ENCODE results near the gene KIF4B. TPM values are rescaled to one million over a fixed set of nuclear protein-coding genes. Genes with fewer than 3 reads are reported as not detected.
"Not testable (repeated sequence)": the region's sequence is repeated elsewhere in the genome, so short reads cannot be mapped to it uniquely, and the experiment has no call there.

KIF4B gene
- total RNA-seq, 1 donor from 2014 or later, result not detected

DNA sequence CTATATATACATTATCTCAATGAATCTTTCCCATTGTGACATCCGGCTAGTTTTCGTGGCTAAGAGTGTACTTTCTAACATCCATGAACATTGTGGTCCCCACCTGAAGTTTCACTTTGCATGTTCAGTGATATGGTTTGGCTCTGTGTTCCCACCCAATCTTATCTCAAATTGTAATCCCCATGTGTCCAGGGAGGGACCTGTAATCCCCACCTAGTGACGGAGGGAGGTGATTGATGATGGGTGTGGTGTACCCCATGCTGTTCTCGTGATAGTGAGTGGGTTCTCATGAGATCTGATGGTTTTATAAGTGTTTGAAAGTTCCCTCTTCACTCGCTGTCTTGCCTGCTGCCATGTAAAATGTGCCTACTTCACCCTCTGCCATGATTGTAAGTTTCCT, 44.6 kb upstream of the KIF4B start:
- Mint-ChIP-seq H3K27me3 (ENCODE audit: unreplicated experiment) (no peaks in the 10 kb centered on the region), H3K4me3 (ENCODE audit: unreplicated experiment) (no peak overlapping the region), H3K4me1 (ENCODE audit: unreplicated experiment) (no peaks in the 10 kb centered on the region), H3K27ac (ENCODE audit: unreplicated experiment) (no peak overlapping the region), H3K36me3 (ENCODE audit: unreplicated experiment) (peaks cover 16% of the 10 kb centered on the region), H3K9me3 (ENCODE audit: unreplicated experiment) (no peaks in the 10 kb centered on the region)
- TF ChIP-seq, protein P1, sequence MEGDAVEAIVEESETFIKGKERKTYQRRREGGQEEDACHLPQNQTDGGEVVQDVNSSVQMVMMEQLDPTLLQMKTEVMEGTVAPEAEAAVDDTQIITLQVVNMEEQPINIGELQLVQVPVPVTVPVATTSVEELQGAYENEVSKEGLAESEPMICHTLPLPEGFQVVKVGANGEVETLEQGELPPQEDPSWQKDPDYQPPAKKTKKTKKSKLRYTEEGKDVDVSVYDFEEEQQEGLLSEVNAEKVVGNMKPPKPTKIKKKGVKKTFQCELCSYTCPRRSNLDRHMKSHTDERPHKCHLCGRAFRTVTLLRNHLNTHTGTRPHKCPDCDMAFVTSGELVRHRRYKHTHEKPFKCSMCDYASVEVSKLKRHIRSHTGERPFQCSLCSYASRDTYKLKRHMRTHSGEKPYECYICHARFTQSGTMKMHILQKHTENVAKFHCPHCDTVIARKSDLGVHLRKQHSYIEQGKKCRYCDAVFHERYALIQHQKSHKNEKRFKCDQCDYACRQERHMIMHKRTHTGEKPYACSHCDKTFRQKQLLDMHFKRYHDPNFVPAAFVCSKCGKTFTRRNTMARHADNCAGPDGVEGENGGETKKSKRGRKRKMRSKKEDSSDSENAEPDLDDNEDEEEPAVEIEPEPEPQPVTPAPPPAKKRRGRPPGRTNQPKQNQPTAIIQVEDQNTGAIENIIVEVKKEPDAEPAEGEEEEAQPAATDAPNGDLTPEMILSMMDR (IDR thresholded peaks at IDR 0.05), result no peak
- DNase-seq (ENCODE audit: extremely low spot score, unreplicated experiment), result no peak

- no peaks in the 10 kb centered on the region for H3K27me3 Mint-ChIP-seq (ENCODE audit: unreplicated experiment)
- H3K9me3 Mint-ChIP-seq (ENCODE audit: unreplicated experiment), result no peaks in the 10 kb centered on the region
- H3K36me3 Mint-ChIP-seq (ENCODE audit: unreplicated experiment), result peaks cover 11% of the 10 kb centered on the region
- no peak for DNase-seq (ENCODE audit: extremely low spot score, unreplicated experiment)
- TF ChIP-seq, protein P1 (IDR thresholded peaks at IDR 0.05), result no peak
- no peak overlapping the region for H3K27ac Mint-ChIP-seq (ENCODE audit: unreplicated experiment)
- H3K4me1 Mint-ChIP-seq (ENCODE audit: unreplicated experiment), result no peaks in the 10 kb centered on the region
- H3K4me3 Mint-ChIP-seq (ENCODE audit: unreplicated experiment), result no peak overlapping the region
These were observed 42.8 kb upstream of the KIF4B start for GRCh38 chr5:154970759-154971158.

- Mint-ChIP-seq H3K27me3 (ENCODE audit: unreplicated experiment) (no peaks in the 10 kb centered on the region), H3K27ac (ENCODE audit: unreplicated experiment) (no peak overlapping the region), H3K36me3 (ENCODE audit: unreplicated experiment) (peaks cover 9% of the 10 kb centered on the region), H3K9me3 (ENCODE audit: unreplicated experiment) (no peaks in the 10 kb centered on the region), H3K4me3 (ENCODE audit: unreplicated experiment) (no peak overlapping the region), H3K4me1 (ENCODE audit: unreplicated experiment) (no peaks in the 10 kb centered on the region)
- no peak for DNase-seq (ENCODE audit: extremely low spot score, unreplicated experiment)
- TF ChIP-seq, protein P1 (IDR thresholded peaks at IDR 0.05), result no peak
These were observed 42.1 kb upstream of the KIF4B start for GRCh38 chr5:154971501-154971900.

GRCh38 chr5:154972476-154973080, 41.0 kb upstream of the KIF4B start:
- no peaks in the 10 kb centered on the region for H3K27me3 Mint-ChIP-seq (ENCODE audit: unreplicated experiment)
- H3K9me3 Mint-ChIP-seq (ENCODE audit: unreplicated experiment), result no peaks in the 10 kb centered on the region
- TF ChIP-seq, protein P1 (IDR thresholded peaks at IDR 0.05), result peak; percentile 65
- peaks cover 1% of the 10 kb centered on the region for H3K4me1 Mint-ChIP-seq (ENCODE audit: unreplicated experiment)
- DNase-seq (ENCODE audit: extremely low spot score, unreplicated experiment), result no peak
- H3K27ac Mint-ChIP-seq (ENCODE audit: unreplicated experiment), result no peak overlapping the region
- H3K4me3 Mint-ChIP-seq (ENCODE audit: unreplicated experiment), result no peak overlapping the region
- H3K36me3 Mint-ChIP-seq (ENCODE audit: unreplicated experiment), result peaks cover 13% of the 10 kb centered on the region

DNA sequence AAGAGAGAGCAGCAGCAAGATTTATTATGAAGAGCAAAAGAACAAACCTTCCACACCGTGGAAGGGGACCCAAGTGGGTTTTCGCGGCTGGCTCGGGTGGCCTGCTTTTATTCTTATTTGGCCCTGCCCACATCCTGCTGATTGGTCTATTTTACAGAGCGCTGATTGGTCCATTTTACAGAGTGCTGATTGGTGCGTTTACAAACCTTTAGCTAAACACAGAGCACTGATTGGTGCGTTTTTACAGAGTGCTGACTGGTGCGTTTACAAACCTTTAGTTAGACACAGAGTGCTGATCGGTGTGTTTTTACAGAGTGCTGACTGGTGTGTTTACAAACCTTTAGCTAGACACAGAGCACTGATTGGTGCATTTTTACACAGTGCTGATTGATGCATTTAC, 37.5 kb upstream of the KIF4B start:
- not testable (repeated sequence) for DNase-seq (ENCODE audit: extremely low spot score, unreplicated experiment); H3K9me3 Mint-ChIP-seq (ENCODE audit: unreplicated experiment); H3K4me1 Mint-ChIP-seq (ENCODE audit: unreplicated experiment); H3K27me3 Mint-ChIP-seq (ENCODE audit: unreplicated experiment); H3K4me3 Mint-ChIP-seq (ENCODE audit: unreplicated experiment); H3K27ac Mint-ChIP-seq (ENCODE audit: unreplicated experiment)
- peaks cover 10% of the 10 kb centered on the region for H3K36me3 Mint-ChIP-seq (ENCODE audit: unreplicated experiment)

- Mint-ChIP-seq H3K4me1 (ENCODE audit: unreplicated experiment) (peaks cover 1% of the 10 kb centered on the region), H3K9me3 (ENCODE audit: unreplicated experiment) (no peaks in the 10 kb centered on the region), H3K36me3 (ENCODE audit: unreplicated experiment) (peaks cover 10% of the 10 kb centered on the region), H3K27me3 (ENCODE audit: unreplicated experiment) (no peaks in the 10 kb centered on the region), H3K27ac (ENCODE audit: unreplicated experiment) (no peak overlapping the region), H3K4me3 (ENCODE audit: unreplicated experiment) (no peak overlapping the region)
- no peak for DNase-seq (ENCODE audit: extremely low spot score, unreplicated experiment)
- TF ChIP-seq, protein P1 (IDR thresholded peaks at IDR 0.05), result no peak
These were observed 36.1 kb upstream of the KIF4B start for GRCh38 chr5:154977409-154977808.

DNA sequence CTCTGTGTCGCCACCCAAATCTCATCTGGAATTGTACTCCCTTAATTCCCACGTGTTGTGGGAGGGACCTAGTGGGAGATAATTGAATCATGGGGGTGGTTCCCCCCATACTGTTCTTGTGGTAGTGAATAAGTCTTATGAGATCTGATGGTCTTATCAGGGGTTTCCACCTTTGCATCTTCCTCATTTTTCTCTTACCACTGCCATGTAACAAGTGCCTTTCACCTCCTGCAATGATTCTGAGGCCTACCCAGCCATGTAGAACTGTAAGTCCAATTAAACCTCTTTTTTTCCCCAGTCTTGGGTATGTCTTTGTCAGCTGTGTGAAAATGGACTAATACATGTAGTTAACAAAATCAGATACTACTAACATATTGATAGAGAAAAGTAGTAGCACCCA, 35.3 kb upstream of the KIF4B start:
- not testable (repeated sequence) for H3K27me3 Mint-ChIP-seq (ENCODE audit: unreplicated experiment); H3K9me3 Mint-ChIP-seq (ENCODE audit: unreplicated experiment); H3K27ac Mint-ChIP-seq (ENCODE audit: unreplicated experiment); DNase-seq (ENCODE audit: extremely low spot score, unreplicated experiment); H3K4me3 Mint-ChIP-seq (ENCODE audit: unreplicated experiment); H3K4me1 Mint-ChIP-seq (ENCODE audit: unreplicated experiment)
- H3K36me3 Mint-ChIP-seq (ENCODE audit: unreplicated experiment), result peaks cover 10% of the 10 kb centered on the region
